ENCODE results near the gene AK1. TPM values are rescaled to one million over a fixed set of nuclear protein-coding genes. Genes with fewer than 3 reads are reported as not detected.

Gene AK1
- total RNA-seq, 1 experiment from 2014 or later = 84.5 TPM

GRCh38 chr9:127893392-127893791, 15.9 kb upstream of the AK1 start:
- Histone ChIP-seq H3F3A (ENCODE audit: insufficient read depth, low read depth) (peaks cover under 1% of the 10 kb centered on the region; the same call in 1 of the 2 replicates), H3K9me3 (ENCODE audit: insufficient read depth, low read depth) (peaks cover 8% of the 10 kb centered on the region; the same call in 1 of the 2 replicates), H3K27ac (no peak overlapping the region), H3K4me2 (no peak overlapping the region), H3K79me2 (ENCODE audit: low read depth) (peaks cover 4% of the 10 kb centered on the region; the same call in 1 of the 2 replicates), H3K36me3 (ENCODE audit: low read depth) (peaks cover 24% of the 10 kb centered on the region), H2AFZ (no peak overlapping the region), H3K4me3 (no peak overlapping the region), H3K4me1 (replicated peaks; ENCODE audit: insufficient read depth) (0 out of 2 replicates have a peak, but pooled peaks cover 3% of the 10 kb centered on the region), H4K20me1 (ENCODE audit: insufficient read depth) (no peaks in the 10 kb centered on the region), H3K9me2 (ENCODE audit: insufficient read depth) (no peaks in the 10 kb centered on the region), H3K27me3 (ENCODE audit: insufficient read depth, low read depth) (no peaks in the 10 kb centered on the region)
- no peak for TF ChIP-seq CTCF (conservative IDR thresholded peaks at IDR 0.05)
- POLR2A ChIA-PET (ENCODE audit: unreplicated experiment) = no interaction called here
- intact Hi-C loops (cut with micrococcal nuclease; ENCODE audit: unreplicated experiment) = no loop called here
- no peak for DNase-seq
- no TSS peak for BruUV-seq (replicated peaks)
- CTCF ChIA-PET = no interaction called here

GRCh38 chr9:127892831-127893230, 15.4 kb upstream of the AK1 start:
- Histone ChIP-seq H3K9me2 (ENCODE audit: insufficient read depth) (no peaks in the 10 kb centered on the region), H3K79me2 (ENCODE audit: low read depth) (0 out of 2 replicates have a peak, but pooled peaks cover 1% of the 10 kb centered on the region), H3K9me3 (ENCODE audit: insufficient read depth, low read depth) (peaks cover 8% of the 10 kb centered on the region; the same call in 1 of the 2 replicates), H2AFZ (no peak overlapping the region), H4K20me1 (ENCODE audit: insufficient read depth) (no peaks in the 10 kb centered on the region), H3K4me3 (no peak overlapping the region), H3F3A (ENCODE audit: insufficient read depth, low read depth) (0 out of 2 replicates have a peak, but pooled peaks cover 3% of the 10 kb centered on the region), H3K27ac (no peak overlapping the region), H3K4me1 (replicated peaks; ENCODE audit: insufficient read depth) (no peaks in the 10 kb centered on the region), H3K36me3 (ENCODE audit: low read depth) (peaks cover 24% of the 10 kb centered on the region), H3K4me2 (no peak overlapping the region), H3K27me3 (ENCODE audit: insufficient read depth, low read depth) (no peaks in the 10 kb centered on the region)
- ChIA-PET CTCF (no interaction called here), POLR2A (ENCODE audit: unreplicated experiment) (no interaction called here)
- TF ChIP-seq CTCF (conservative IDR thresholded peaks at IDR 0.05) = no peak
- DNase-seq = no peak
- BruUV-seq (replicated peaks) = no TSS peak
- intact Hi-C loops (cut with micrococcal nuclease; ENCODE audit: unreplicated experiment) = no loop called here

- no peak overlapping the region for H3K4me2 ChIP-seq
- no peak for DNase-seq
- no peak overlapping the region for H3K4me3 ChIP-seq
- H4K20me1 ChIP-seq (ENCODE audit: insufficient read depth) = no peaks in the 10 kb centered on the region
- ChIA-PET POLR2A (ENCODE audit: unreplicated experiment) (interaction anchor here (0.6 to 0.7 kb wide), 2 partner anchors 12 to 32 kb away, joined by 3 read pairs; no protein-coding TSS in a partner anchor), CTCF (no interaction called here)
- intact Hi-C loops (cut with micrococcal nuclease; ENCODE audit: unreplicated experiment) = no loop called here
- no TSS peak for BruUV-seq (replicated peaks)
- H3K9me2 ChIP-seq (ENCODE audit: insufficient read depth) = no peaks in the 10 kb centered on the region
- no peaks in the 10 kb centered on the region for H3K4me1 ChIP-seq (replicated peaks; ENCODE audit: insufficient read depth)
- no peak for TF ChIP-seq CTCF (conservative IDR thresholded peaks at IDR 0.05)
- TF ChIP-seq EZH2 (IDR thresholded peaks at IDR 0.05; ENCODE audit: low read depth) = no peak
- no peak overlapping the region for H3K27ac ChIP-seq
- no peaks in the 10 kb centered on the region for H3K27me3 ChIP-seq (ENCODE audit: insufficient read depth, low read depth)
- peaks cover 24% of the 10 kb centered on the region for H3K36me3 ChIP-seq (ENCODE audit: low read depth)
- H3K79me2 ChIP-seq (ENCODE audit: low read depth) = no peaks in the 10 kb centered on the region
- peaks cover 3% of the 10 kb centered on the region; the same call in 1 of the 2 replicates for H3F3A ChIP-seq (ENCODE audit: insufficient read depth, low read depth)
- H3K9me3 ChIP-seq (ENCODE audit: insufficient read depth, low read depth) = peaks cover 8% of the 10 kb centered on the region; the same call in 1 of the 2 replicates
- no peak overlapping the region for H2AFZ ChIP-seq
These were observed 12.6 kb upstream of the AK1 start for GRCh38 chr9:127890053-127890452.

Measured in PC-9 (cell line).